NCI-H1436 (cell line): ENCODE measurements around the gene TLCD1.

Source experiments
- DNase-seq: peaks from one replicate; lab custom pipeline; 2025; lab: John Stamatoyannopoulos, UW

Gene TLCD1

DNA sequence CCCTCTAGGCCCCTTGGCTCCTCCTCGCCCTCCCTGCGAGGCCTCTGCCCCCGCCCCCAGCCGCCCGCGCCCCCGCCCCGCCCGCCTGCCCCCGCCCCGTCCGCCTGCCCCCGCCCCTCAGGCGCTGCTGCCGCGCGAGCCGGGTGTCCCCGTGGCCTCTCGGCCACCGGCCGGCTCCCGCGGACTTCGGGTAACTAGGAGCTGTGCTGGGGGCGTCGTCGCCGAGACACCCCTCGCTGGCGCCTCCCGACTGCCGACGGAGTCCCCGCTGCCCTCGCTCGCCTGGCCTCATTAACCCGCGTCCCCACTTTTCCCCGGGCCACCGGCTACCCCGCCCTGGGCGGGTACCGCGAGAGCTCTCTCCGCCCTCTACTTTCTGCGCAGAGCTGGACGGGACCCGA lies at the start of gene TLCD1:
Gene TLCD1 (minus strand): TSS at position 8 of the 401 bp plus-strand sequence. CDS start 136 bp downstream, outside the sequence.
- peak; percentile 63 for DNase-seq

DNA sequence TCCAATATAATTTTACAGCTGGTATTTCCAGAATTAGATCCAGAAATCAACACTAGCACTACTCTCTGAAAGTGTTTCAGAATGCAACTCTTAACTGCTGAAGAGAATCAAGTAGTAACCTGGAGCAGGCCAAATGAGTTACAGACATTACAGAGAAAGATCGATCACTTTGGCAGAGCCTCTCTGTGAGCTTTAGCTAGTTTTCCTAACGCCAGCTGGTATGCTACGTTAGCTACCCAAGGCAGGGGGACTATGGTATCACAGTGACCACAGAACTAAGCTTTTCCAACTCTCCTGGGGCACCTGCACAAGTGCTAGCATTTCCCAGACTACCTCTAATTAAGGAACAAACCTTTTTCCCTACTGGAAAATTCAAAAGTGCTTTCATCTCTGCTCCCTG lies 48.2 kb upstream of the TLCD1 start:
- DNase-seq: no peak

- no peak for DNase-seq
These were observed 47.7 kb upstream of the TLCD1 start for GRCh38 chr17:28773736-28774135.

GRCh38 chr17:28765038-28765437 lies 39.0 kb upstream of the TLCD1 start:
- DNase-seq: no peak

DNA sequence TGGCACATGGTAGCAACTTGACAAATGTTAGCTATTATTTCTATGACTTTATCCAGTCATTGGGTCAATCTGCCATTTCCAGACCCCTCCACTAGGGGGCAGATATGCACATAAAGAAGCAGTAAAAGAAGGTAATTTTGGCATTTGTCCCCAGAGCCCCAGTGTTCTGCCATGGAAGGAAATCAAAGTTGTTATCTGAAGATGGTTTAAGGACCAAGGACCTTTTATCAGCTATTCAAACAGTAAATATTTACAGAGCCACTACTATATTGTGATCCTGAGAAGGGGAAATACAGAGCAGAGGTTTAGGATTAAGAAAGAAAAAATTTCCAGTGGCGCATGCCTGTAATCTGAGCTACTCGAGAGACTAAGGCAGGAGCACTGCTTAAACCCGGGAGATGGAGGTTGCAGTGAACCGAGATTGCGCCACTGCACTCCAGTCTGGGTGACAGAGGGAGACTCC lies 37.8 kb upstream of the TLCD1 start:
- peak; percentile 87 for DNase-seq

DNA sequence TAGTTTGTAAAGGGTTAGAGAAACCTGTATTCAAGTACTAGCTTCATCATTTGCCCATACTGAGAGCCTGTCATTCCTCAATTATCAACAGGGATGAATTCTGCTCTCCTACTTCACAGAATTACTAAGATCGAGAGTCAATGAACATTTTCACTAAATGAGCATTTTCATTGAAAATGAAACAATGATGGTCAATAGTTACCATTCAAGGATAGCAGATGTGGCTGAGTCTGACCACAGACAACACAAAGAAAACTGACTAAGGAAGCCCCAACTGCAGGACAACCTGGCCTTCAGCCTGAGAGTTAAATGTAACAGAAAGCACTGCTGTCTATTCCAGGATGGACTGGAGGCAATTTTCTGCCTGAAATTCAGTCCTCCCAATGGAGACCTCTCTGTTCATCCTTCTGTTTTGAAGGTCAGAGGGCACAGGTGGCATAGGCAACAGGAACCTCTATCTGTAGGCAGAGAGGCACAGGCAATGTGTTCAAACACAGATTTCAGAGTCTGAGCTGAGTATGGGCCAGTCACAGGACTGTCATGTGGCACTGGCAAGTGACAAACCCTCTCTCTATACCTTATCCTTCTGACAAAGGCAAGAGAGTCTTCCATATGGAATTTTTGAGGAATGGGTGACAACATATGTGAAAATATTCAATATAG lies 37.2 kb upstream of the TLCD1 start:
- no peak for DNase-seq

- no peak for DNase-seq
These were observed 34.8 kb upstream of the TLCD1 start for GRCh38 chr17:28760601-28761562.

DNA sequence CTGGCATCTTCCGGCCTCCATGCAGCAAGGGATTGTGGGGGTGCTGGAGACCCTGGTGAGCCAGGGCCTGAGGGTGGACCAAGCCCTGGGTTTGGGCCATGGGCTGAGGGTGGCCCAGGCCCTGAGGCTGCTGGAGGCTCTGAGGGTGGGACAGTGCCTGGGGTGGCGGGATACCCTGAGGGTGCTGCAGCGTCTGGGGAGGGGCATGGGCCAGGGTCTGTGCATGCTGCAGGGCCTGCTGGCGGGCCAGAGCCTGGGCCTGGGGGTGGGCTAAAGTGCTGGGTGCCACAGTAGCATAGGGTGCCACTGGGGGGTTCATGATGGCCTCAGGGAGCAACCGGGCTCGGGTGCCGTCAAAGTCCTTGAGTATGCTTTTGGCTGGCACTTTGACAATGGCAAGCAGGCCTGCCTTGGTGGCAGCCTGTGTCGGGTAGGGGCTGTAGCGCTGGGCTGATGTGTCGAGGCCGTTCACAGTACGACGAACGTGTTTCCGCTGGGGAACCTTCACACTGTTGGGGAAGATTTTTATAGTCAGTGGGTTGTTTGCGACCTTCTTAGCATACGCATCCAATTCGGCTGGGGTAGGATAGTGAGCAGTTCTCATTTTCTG lies 33.3 kb upstream of the TLCD1 start:
- no peak for DNase-seq

DNA sequence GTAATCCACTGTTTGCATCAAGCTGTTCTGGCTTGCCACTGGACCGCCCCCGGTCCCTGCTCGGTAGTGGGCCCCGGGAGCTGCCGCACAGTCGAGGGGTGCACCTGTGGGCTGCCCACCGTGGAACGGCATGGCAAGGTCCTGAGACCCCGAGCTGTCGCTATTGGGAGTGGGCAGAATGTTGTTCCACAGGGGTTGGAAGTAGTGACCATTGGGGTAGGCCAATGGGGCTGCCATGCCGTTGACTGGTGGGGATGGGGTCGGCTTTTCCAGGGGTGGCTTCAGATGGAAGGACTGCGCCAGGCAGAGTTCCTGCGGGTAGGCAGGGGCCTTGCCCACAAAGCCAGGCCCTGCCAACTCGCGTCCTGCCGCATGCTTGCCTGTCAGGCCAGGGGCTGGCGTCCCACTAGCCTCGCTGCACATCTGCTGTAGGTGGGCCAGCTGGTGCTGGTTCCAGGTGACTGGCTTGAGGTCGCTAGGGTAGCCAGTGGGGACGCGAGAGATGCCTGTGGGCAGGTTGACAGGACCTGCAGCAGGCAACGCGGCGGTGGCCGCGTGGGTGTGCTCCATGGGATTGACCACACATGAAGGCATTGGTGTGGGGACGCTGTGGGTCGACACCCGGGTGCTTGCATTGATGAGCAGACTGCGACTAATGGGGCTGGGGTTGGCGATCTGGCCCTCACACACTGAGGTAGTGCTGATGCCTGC lies 32.5 kb upstream of the TLCD1 start:
- no peak for DNase-seq

- no peak for DNase-seq
These were observed 30.2 kb upstream of the TLCD1 start for GRCh38 chr17:28756049-28756804.

DNA sequence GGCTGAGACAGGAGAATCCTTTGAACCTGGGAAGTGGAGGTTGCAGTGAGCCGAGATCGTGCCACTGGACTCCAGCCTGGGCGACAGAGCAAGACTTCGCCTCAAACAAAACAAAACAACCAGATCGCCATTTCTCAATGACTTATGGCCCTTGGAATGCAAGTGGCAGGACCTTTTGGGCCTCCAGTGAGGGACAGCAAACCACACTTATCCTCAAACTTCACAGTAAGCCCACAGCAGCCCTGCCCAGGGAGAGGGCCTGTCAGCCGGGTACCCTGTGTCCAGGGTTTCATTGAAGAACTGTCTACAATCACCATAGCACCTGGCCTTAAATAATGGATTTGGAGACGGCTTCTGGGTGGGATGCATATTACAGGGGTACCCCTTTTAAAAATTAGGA lies 29.5 kb upstream of the TLCD1 start:
- DNase-seq: no peak

- DNase-seq: no peak
These were observed 25.8 kb upstream of the TLCD1 start for GRCh38 chr17:28751600-28752366.

GRCh38 chr17:28750178-28751047 lies 24.4 kb upstream of the TLCD1 start:
- peak; percentile 96 for DNase-seq

- no peak for DNase-seq
These were observed 23.6 kb upstream of the TLCD1 start for GRCh38 chr17:28749516-28750177.

GRCh38 chr17:28748852-28749515 lies 23.0 kb upstream of the TLCD1 start:
- no peak for DNase-seq

- no peak for DNase-seq
These were observed 22.0 kb upstream of the TLCD1 start for GRCh38 chr17:28747801-28748750.

DNA sequence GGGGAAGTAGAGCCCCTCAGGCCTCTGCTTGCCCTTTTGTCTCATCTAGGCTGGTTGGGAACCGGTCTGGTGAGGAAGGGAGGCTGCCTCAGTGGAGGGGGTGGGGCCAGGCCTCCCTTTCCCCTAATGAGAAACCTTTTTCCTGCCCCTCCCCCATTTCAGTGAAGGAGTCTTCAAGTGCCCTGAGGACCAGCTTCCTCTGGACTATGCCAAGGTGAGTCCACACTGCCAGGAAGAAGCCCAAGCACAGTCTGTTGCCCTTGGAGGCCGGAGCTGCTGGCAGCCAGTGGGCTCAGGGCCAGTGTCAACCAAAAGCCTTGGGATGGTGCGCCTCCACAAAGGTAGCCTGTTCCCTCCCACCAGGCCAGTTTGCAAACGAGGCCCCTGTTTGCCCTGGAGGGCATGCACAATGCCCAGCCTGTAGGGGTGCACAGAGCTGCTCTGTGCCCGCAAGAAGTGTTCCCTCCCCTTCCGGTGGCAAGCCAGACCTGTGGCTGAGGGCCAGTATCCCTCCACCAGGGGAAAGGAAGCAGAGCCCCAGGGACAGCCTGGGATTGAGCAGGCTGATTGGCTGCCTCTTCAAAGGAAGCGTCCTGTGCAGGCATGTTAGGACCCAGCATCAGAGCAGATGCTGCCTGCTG lies 21.1 kb upstream of the TLCD1 start:
- DNase-seq: no peak
